PC-9 (cell line): ENCODE results near the gene THADA. TPM values are rescaled to one million over a fixed set of nuclear protein-coding genes. Genes with fewer than 3 reads are reported as not detected.

ENCODE experiments used
- BruUV-seq: library from RNA; stranded (reverse); fragments of 400-500 nt; replicated peaks from 2 replicates; lab custom pipeline; 2021; lab: Mats Ljungman, UMichigan
- CTCF ChIA-PET: fragments of 300-600 bp; sonication (Branson Sonifier 250); formaldehyde crosslinking; loops from one replicate; lab custom pipeline; 2022; ENCODE audit warnings: antibody characterized with exemption; lab: Charles Lee
- POLR2A ChIA-PET: fragments of 300-600 bp; sonication (Branson Sonifier 250); formaldehyde crosslinking; loops from one replicate; lab custom pipeline; 2022; ENCODE audit warnings: antibody characterized with exemption; ENCODE audit not compliant: unreplicated experiment; lab: Charles Lee
- DNase-seq, 2 experiments: peaks; one replicate each; pipeline versions ENCODE4 v3.0.0 to v3.0.0-alpha.2; 2015 to 2022; ENCODE audit warnings: mixed read lengths in 1 of 2
- H2AFZ ChIP-seq: fragments of 200-600 bp; sonication (generic); 2 replicates; pipeline ENCODE4 v1.8.1; 2017; ENCODE audit warnings: antibody characterized with exemption
- H3F3A ChIP-seq: fragments of 200-600 bp; sonication (generic); 2 replicates; pipeline ENCODE4 v1.8.1; 2017; ENCODE audit warnings: antibody characterized with exemption, mild to moderate bottlenecking, low read depth; ENCODE audit not compliant: insufficient read depth
- H3K27ac ChIP-seq: fragments of 200-600 bp; sonication (generic); 2 replicates; pipeline ENCODE4 v1.6.1; 2016; ENCODE audit warnings: mixed run types
- H3K27me3 ChIP-seq: fragments of 200-600 bp; sonication (generic); 2 replicates; pipeline ENCODE4 v1.6.1; 2016; ENCODE audit warnings: low read depth, mixed run types; ENCODE audit not compliant: insufficient read depth
- H3K36me3 ChIP-seq: fragments of 200-600 bp; sonication (generic); 2 replicates; pipeline ENCODE4 v1.6.1; 2016; ENCODE audit warnings: low read depth, mixed run types
- H3K4me1 ChIP-seq: fragments of 200-600 bp; sonication (generic); replicated peaks from 2 replicates; pipeline ENCODE4 v1.6.1; 2016; ENCODE audit warnings: mixed run types; ENCODE audit not compliant: insufficient read depth
- H3K4me2 ChIP-seq: fragments of 200-600 bp; sonication (generic); 2 replicates; pipeline ENCODE4 v1.6.1; 2017; ENCODE audit warnings: mixed run types
- H3K4me3 ChIP-seq: fragments of 200-600 bp; sonication (generic); 2 replicates; pipeline ENCODE4 v1.6.1; 2016; ENCODE audit warnings: mixed run types
- H3K79me2 ChIP-seq: fragments of 200-600 bp; sonication (generic); 2 replicates; pipeline ENCODE4 v1.6.1; 2017; ENCODE audit warnings: low read depth, mixed run types
- H3K9me2 ChIP-seq: fragments of 200-600 bp; sonication (generic); 2 replicates; pipeline ENCODE4 v1.8.1; 2017; ENCODE audit warnings: mild to moderate bottlenecking; ENCODE audit not compliant: insufficient read depth
- H3K9me3 ChIP-seq: fragments of 200-600 bp; sonication (generic); 2 replicates; pipeline ENCODE4 v1.8.1; 2016; ENCODE audit warnings: low read depth; ENCODE audit not compliant: insufficient read depth
- H4K20me1 ChIP-seq: fragments of 200-600 bp; sonication (generic); 2 replicates; pipeline ENCODE4 v1.8.1; 2017; ENCODE audit not compliant: insufficient read depth
- EZH2 ChIP-seq: fragments of 200-600 bp; sonication (generic); IDR thresholded peaks from 2 replicates; pipeline ENCODE4 v1.8.0; 2017; ENCODE audit warnings: antibody characterized with exemption, low read depth
- intact Hi-C: fragments of 100-400 bp; cut with micrococcal nuclease; formaldehyde crosslinking; loops from one replicate; pipeline ENCODE4 v1.10.0; 2022; ENCODE audit not compliant: unreplicated experiment
- total RNA-seq: library from RNA; stranded (reverse); gene quantifications from 2 replicates; pipeline ENCODE4 v1.2.3, GENCODE V29; 2021
- TF ChIP-seq, protein P1 (sequence below): fragments of 200-600 bp; sonication (generic); conservative IDR thresholded peaks from 2 replicates; pipeline ENCODE4 v1.6.1; 2017; ENCODE audit warnings: mixed run types, antibody characterized with exemption, mild to moderate bottlenecking, moderate library complexity

The THADA gene
- total RNA-seq, 1 experiment from 2014 or later: 28.1 TPM

- Histone ChIP-seq H2AFZ (no peak overlapping the region), H3K27ac (no peak overlapping the region), H3K9me3 (no peaks in the 10 kb centered on the region), H3K27me3 (no peaks in the 10 kb centered on the region), H3K9me2 (no peaks in the 10 kb centered on the region), H3K36me3 (no peaks in the 10 kb centered on the region; the same call in 1 of the 2 replicates), H3K4me2 (no peak overlapping the region), H4K20me1 (no peaks in the 10 kb centered on the region), H3K79me2 (no peaks in the 10 kb centered on the region), H3K4me3 (no peak overlapping the region), H3F3A (peaks cover 36% of the 10 kb centered on the region), H3K4me1 (peaks cover 39% of the 10 kb centered on the region)
- ChIA-PET CTCF (no interaction called here), POLR2A (interaction anchor here (0.6 kb wide), 1 partner anchor 266 kb away, joined by 5 read pairs; no protein-coding TSS in a partner anchor)
- BruUV-seq: no TSS peak
- DNase-seq: no peak
- no peak for TF ChIP-seq EZH2
- TF ChIP-seq, protein P1, sequence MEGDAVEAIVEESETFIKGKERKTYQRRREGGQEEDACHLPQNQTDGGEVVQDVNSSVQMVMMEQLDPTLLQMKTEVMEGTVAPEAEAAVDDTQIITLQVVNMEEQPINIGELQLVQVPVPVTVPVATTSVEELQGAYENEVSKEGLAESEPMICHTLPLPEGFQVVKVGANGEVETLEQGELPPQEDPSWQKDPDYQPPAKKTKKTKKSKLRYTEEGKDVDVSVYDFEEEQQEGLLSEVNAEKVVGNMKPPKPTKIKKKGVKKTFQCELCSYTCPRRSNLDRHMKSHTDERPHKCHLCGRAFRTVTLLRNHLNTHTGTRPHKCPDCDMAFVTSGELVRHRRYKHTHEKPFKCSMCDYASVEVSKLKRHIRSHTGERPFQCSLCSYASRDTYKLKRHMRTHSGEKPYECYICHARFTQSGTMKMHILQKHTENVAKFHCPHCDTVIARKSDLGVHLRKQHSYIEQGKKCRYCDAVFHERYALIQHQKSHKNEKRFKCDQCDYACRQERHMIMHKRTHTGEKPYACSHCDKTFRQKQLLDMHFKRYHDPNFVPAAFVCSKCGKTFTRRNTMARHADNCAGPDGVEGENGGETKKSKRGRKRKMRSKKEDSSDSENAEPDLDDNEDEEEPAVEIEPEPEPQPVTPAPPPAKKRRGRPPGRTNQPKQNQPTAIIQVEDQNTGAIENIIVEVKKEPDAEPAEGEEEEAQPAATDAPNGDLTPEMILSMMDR: no peak
- intact Hi-C loops: no loop called here
Measured at GRCh38 chr2:43472527-43473194, 123.2 kb downstream of the THADA start.

DNA sequence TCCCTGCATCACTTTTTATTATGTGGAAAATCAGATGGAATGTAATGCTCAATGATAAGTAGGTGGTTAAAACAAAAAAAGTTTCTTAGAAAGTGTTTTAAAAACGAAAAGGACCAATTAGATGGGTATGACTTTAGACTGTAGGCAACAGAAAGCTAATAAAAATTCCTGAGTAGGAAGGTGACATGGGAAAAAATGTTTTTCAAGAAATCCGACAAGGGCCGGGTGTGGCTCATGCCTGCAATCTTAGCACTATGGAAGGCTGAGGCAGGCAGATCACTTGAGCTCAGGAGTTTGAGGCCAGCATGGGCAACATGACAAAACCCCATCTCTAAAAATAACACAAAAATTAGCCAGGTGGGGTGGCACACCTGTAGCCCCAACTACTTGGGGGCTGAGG, 126.1 kb downstream of the THADA start:
- Histone ChIP-seq H3K4me3 (no peak overlapping the region), H3K27ac (peak overlapping the region; percentile 89), H3K36me3 (no peaks in the 10 kb centered on the region; the same call in 1 of the 2 replicates), H3F3A (peaks cover 44% of the 10 kb centered on the region), H4K20me1 (no peaks in the 10 kb centered on the region), H3K4me2 (peak overlapping the region; percentile 64), H3K79me2 (no peaks in the 10 kb centered on the region), H2AFZ (no peak overlapping the region), H3K9me2 (no peaks in the 10 kb centered on the region), H3K27me3 (no peaks in the 10 kb centered on the region), H3K4me1 (peaks cover 45% of the 10 kb centered on the region), H3K9me3 (no peaks in the 10 kb centered on the region)
- no peak for TF ChIP-seq EZH2
- TF ChIP-seq, protein P1: no peak
- POLR2A ChIA-PET: interaction anchor here (0.6 kb wide), 2 partner anchors 243 to 418 kb away, joined by 3 to 7 read pairs; partner anchors contain the start of gene ZFP36L2
- intact Hi-C loops: loop anchor here (1.0 to 5.0 kb wide), 6 partner anchors 43 to 397 kb away; partner anchors contain the start of gene ZFP36L2
- no TSS peak for BruUV-seq
- DNase-seq: peak; percentile 37 to 90
- CTCF ChIA-PET: no interaction called here

- POLR2A ChIA-PET: interaction anchor here (0.6 kb wide), 1 partner anchor 243 kb away, joined by 7 read pairs; the partner anchor contains the start of gene ZFP36L2
- Histone ChIP-seq H3K4me3 (peak overlapping the region; percentile 9; the same call in 1 of the 2 replicates), H2AFZ (no peak overlapping the region), H3K9me3 (no peaks in the 10 kb centered on the region), H3K27me3 (no peaks in the 10 kb centered on the region), H3K79me2 (no peaks in the 10 kb centered on the region), H3K36me3 (no peaks in the 10 kb centered on the region; the same call in 1 of the 2 replicates), H3K4me2 (peak overlapping the region; percentile 64), H3K9me2 (no peaks in the 10 kb centered on the region), H3K27ac (peak overlapping the region; percentile 89), H4K20me1 (no peaks in the 10 kb centered on the region), H3F3A (peaks cover 46% of the 10 kb centered on the region), H3K4me1 (peaks cover 52% of the 10 kb centered on the region)
- intact Hi-C loops: loop anchor here (1.0 to 5.0 kb wide), 6 partner anchors 43 to 397 kb away; partner anchors contain the start of gene ZFP36L2
- no TSS peak for BruUV-seq
- TF ChIP-seq, protein P1: no peak
- no peak for TF ChIP-seq EZH2
- CTCF ChIA-PET: interaction anchor here (0.6 kb wide), 1 partner anchor 12 kb away, joined by 3 read pairs; no protein-coding TSS in a partner anchor
- peak; percentile 46 to 98 for DNase-seq
Measured at GRCh38 chr2:43469094-43469493, 126.7 kb downstream of the THADA start.
